NB4 (cell line): ENCODE results near the gene CHRM2.

ENCODE experiments used
- DNase-seq: peaks from one replicate; pipeline ENCODE4 v3.0.0; 2010; ENCODE audit warnings: low read depth
- H3K4me3 ChIP-seq: one replicate; pipeline ENCODE4 v1.5.1; 2011; ENCODE audit warnings: mild to moderate bottlenecking, low read depth, low read length, moderate library complexity
- MYC ChIP-seq: IDR thresholded peaks from 2 replicates; pipeline ENCODE4 v1.6.1; 2011; ENCODE audit warnings: low read depth, low read length
- POLR2A ChIP-seq: IDR thresholded peaks from 2 replicates; pipeline ENCODE4 v1.6.1; 2011; ENCODE audit warnings: mild to moderate bottlenecking; ENCODE audit not compliant: insufficient read length; ENCODE audit errors: extremely low read depth
- TF ChIP-seq, protein P1 (sequence below): IDR thresholded peaks from 2 replicates; pipeline ENCODE4 v1.6.1; 2011; ENCODE audit warnings: low read depth, low read length
- TF ChIP-seq, protein P2 (sequence below): IDR thresholded peaks from one replicate; pipeline ENCODE4 v1.5.1; 2012; ENCODE audit warnings: low read depth, low read length

Gene CHRM2

DNA sequence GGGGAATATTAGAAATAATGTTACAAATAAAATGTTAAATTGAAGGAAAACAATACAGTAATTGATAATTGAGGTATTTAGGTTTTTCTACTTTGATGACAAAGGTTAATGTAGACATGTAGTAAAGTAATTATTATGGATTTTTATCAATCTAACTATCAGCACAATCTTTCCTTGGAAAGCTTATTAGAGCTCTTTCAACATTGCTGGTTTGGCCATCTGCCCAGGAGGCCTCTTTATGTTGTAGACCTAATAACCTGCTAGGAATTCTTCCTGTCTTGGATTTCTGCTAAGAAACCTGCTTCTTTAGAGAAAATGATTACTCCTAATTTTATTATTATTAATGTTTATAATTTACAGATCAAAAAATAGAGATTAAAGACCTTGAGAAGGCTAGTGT lies 78.9 kb downstream of the CHRM2 start:
- DNase-seq: no peak
- no peak for TF ChIP-seq MYC
- TF ChIP-seq POLR2A: no peak
- TF ChIP-seq, protein P1, sequence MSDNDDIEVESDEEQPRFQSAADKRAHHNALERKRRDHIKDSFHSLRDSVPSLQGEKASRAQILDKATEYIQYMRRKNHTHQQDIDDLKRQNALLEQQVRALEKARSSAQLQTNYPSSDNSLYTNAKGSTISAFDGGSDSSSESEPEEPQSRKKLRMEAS: no peak
- TF ChIP-seq, protein P2, sequence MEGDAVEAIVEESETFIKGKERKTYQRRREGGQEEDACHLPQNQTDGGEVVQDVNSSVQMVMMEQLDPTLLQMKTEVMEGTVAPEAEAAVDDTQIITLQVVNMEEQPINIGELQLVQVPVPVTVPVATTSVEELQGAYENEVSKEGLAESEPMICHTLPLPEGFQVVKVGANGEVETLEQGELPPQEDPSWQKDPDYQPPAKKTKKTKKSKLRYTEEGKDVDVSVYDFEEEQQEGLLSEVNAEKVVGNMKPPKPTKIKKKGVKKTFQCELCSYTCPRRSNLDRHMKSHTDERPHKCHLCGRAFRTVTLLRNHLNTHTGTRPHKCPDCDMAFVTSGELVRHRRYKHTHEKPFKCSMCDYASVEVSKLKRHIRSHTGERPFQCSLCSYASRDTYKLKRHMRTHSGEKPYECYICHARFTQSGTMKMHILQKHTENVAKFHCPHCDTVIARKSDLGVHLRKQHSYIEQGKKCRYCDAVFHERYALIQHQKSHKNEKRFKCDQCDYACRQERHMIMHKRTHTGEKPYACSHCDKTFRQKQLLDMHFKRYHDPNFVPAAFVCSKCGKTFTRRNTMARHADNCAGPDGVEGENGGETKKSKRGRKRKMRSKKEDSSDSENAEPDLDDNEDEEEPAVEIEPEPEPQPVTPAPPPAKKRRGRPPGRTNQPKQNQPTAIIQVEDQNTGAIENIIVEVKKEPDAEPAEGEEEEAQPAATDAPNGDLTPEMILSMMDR: no peak
- no peak overlapping the region for H3K4me3 ChIP-seq

DNA sequence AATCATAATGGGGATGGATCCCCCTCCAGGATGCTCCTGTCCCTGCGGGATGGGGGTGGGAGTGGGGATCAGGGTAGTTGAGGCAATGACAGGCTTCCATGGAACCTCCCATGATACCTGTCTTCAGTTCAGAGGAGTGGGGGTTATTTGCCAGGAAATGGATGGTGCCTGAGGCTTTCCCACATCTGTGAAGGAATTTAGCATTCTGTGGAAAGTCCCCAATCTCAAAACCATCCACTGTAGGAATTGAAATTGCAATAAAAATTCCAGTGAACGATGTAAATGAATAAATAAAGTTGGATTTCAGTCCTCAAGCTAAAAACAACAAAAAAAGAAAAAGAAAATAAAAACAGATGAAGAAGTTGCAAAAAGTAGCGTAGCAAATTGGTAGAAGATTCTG lies 81.9 kb downstream of the CHRM2 start:
- TF ChIP-seq MYC: no peak
- TF ChIP-seq POLR2A: no peak
- TF ChIP-seq, protein P1: no peak
- TF ChIP-seq, protein P2: no peak
- DNase-seq: no peak
- H3K4me3 ChIP-seq: no peak overlapping the region

DNA sequence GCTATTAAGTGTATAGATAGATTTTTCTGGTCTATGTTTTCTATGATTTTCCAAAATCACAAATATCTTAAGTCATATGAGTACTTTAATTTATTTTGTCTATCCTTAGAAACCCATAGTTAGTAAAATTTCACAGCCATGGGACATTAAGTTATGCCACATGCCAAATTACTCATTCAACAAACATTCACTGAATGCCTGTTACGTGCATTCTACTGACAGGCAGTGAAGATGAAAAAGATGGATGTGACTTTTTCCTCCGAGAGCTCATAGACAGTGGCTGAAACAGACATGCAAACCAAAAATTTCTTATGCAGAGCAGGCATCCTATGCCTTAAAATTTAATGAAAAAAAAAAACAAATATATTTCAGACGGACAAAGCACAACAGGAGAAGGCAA lies 84.9 kb downstream of the CHRM2 start:
- TF ChIP-seq, protein P2: no peak
- TF ChIP-seq MYC (no peak), POLR2A (no peak)
- TF ChIP-seq, protein P1: no peak
- no peak for DNase-seq
- H3K4me3 ChIP-seq: no peak overlapping the region

DNA sequence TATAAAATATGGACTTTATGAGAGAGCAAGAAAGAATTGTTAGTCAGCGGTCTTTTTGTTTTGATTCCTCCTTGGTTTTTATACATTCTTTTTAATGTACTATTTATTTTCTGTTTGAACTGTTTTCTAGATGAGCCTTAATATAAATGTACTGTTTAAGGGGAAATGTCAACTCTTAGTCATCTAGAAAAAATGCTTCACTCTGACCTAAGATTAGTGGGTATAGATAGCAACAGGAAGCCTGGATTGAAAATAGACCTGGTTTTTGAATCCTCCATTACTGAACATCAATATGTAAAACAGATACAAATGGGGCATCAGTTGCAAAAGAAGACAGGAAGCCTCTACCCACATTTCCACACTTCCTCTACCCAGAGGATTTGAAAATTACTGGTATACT lies 87.8 kb downstream of the CHRM2 start:
- H3K4me3 ChIP-seq: no peak overlapping the region
- DNase-seq: no peak
- TF ChIP-seq, protein P1: no peak
- TF ChIP-seq POLR2A: no peak
- TF ChIP-seq, protein P2: no peak
- TF ChIP-seq MYC: no peak

DNA sequence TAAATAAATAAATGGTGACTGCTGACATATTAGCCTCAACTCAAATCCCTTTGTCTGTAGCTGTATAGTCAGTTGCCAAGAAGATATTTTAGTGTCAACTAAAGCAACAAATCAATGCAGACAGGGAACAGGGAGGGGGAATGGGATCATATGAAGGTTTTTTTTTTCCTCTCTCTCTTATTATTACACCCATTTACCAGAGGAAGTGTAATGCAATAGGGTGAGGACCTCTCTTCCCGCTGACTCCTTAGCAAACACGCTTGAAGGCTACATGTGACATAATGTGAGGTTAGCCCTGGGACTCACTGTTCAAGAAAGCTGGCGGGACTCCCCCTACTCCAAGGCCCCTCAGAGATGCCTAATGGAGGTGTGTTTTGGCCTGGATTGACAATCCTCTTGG lies 88.2 kb downstream of the CHRM2 start:
- no peak for DNase-seq
- no peak overlapping the region for H3K4me3 ChIP-seq
- TF ChIP-seq POLR2A: no peak
- TF ChIP-seq, protein P2: no peak
- TF ChIP-seq, protein P1: no peak
- TF ChIP-seq MYC: no peak

DNA sequence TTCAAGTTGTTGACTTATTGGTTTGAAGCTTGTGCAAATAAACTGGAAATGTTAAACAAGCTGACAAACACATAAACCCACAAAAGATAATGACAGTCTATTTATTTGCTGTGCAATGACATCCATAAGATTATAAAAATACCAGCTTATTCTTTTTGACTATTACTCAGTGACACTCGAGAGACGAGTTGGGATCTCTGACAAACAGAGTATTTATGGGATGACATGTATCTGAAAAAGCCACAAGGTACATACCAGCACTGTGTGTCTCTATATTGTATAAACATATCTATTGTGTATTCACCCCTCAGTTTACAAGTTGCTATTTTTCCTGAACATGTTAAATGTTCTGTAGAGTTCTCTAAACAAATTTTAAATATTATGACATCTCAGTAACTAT lies 88.9 kb downstream of the CHRM2 start:
- TF ChIP-seq POLR2A: no peak
- TF ChIP-seq MYC: no peak
- TF ChIP-seq, protein P1: no peak
- no peak for DNase-seq
- H3K4me3 ChIP-seq: no peak overlapping the region
